ENCODE results near the gene CNTFR. TPM values are rescaled to one million over a fixed set of nuclear protein-coding genes. Genes with fewer than 3 reads are reported as not detected.

The CNTFR gene
- total and polyA plus RNA-seq, 2 experiments from 2014 or later: not detected

DNA sequence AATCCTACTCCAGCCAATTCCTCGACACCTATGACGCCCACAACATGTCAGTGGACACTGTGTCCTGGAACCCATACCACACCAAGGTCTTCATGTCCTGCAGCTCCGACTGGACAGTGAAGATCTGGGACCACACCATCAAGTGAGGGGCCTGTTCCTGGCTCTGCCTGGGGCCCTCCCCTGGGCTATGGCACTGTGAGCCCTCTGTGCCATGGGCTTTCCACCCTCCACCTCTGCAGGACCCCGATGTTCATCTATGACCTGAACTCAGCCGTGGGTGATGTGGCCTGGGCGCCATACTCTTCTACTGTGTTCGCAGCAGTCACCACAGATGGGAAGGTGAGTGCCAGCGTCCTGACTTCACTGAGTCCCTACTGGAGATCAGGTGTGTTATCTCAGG, 75.1 kb downstream of the CNTFR start:
- H3F3A ChIP-seq (ENCODE audit: insufficient read depth): no peaks in the 10 kb centered on the region
- H3K27me3 ChIP-seq (replicated peaks; ENCODE audit: insufficient read depth): peaks cover 20% of the 10 kb centered on the region
- in situ Hi-C loops (cut with MboI): loop anchor here (25.0 kb wide), 1 partner anchor 98 kb away; the partner anchor contains the start of genes DCTN3 and RPP25L
- no peaks in the 10 kb centered on the region for H4K20me1 ChIP-seq (ENCODE audit: insufficient read depth)
- H3K9me2 ChIP-seq (ENCODE audit: insufficient read depth): no peaks in the 10 kb centered on the region
- WGBS, 2 experiments (ENCODE audit: low coverage in 1 of 2, low lambda C conversion rate in 2 of 2, missing lambda C conversion rate in 2 of 2): 51 to 60% methylated on average over 8 of the region's 8 CpGs
- no peak overlapping the region for H3K9ac ChIP-seq
- H3K4me3 ChIP-seq: no peak overlapping the region
- no peaks in the 10 kb centered on the region for H3K79me2 ChIP-seq (ENCODE audit: insufficient read depth)
- no peak overlapping the region for H2AFZ ChIP-seq
- DNase-seq: no peak
- H3K4me2 ChIP-seq (ENCODE audit: unreplicated experiment): no peak overlapping the region
- H3K27ac ChIP-seq: no peak overlapping the region
- TF ChIP-seq EZH2phosphoT487 (IDR thresholded peaks at IDR 0.05; ENCODE audit: insufficient read depth, low read depth): no peak
- TF ChIP-seq EZH2 (IDR thresholded peaks at IDR 0.05; ENCODE audit: insufficient read depth, poor library complexity, severe bottlenecking): no peak
- no peaks in the 10 kb centered on the region for H3K9me3 ChIP-seq (ENCODE audit: low read depth)
- H3K4me1 ChIP-seq (ENCODE audit: insufficient read depth): no peaks in the 10 kb centered on the region
- H3K36me3 ChIP-seq (ENCODE audit: low read depth): no peaks in the 10 kb centered on the region

DNA sequence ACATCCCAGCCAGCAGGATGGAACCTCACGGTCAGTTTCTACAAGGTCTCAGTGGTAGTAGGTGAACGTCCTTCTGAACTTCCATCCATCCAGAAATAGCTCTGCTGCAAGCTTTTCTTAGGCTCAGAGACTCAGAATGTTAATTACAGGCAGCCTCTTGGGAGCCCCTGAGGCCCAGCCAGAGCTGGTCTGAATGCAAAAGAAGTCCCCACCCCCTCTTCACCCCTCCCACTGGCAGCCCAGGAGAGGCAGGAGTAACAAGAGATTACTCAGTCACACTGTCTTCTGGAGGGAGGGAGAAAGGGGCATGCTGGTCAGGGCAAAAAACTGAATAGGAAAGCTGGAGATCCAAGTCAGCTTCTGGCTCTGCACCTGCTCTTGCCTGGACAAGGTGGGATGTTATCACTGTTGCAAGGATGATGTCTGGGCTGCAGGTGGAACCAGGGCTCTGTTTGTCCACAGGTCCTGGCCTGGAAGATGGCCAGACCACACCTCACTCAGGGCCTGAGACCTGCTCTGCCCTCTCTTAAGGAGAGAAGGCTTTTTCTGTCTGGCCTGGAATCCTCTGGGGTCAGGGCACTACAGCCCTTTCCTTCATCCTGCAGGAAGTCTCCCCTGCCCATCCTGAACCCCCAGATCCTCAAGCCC, 75.8 kb downstream of the CNTFR start:
- H2AFZ ChIP-seq: no peak overlapping the region
- H3K9ac ChIP-seq: no peak overlapping the region
- H3K27me3 ChIP-seq (replicated peaks; ENCODE audit: insufficient read depth): peaks cover 27% of the 10 kb centered on the region
- H3K4me2 ChIP-seq (ENCODE audit: unreplicated experiment): no peak overlapping the region
- H3K79me2 ChIP-seq (ENCODE audit: insufficient read depth): no peaks in the 10 kb centered on the region
- H3K27ac ChIP-seq: no peak overlapping the region
- H3K36me3 ChIP-seq (ENCODE audit: low read depth): no peaks in the 10 kb centered on the region
- no peaks in the 10 kb centered on the region for H3K4me1 ChIP-seq (ENCODE audit: insufficient read depth)
- 37 to 43% methylated on average over 2 of the region's 2 CpGs for WGBS, 2 experiments (ENCODE audit: low coverage in 1 of 2, low lambda C conversion rate in 2 of 2, missing lambda C conversion rate in 2 of 2)
- in situ Hi-C loops (cut with MboI): loop anchor here (25.0 kb wide), 1 partner anchor 99 kb away; the partner anchor contains the start of genes DCTN3 and RPP25L
- TF ChIP-seq EZH2 (IDR thresholded peaks at IDR 0.05; ENCODE audit: insufficient read depth, poor library complexity, severe bottlenecking) (no peak), EZH2phosphoT487 (IDR thresholded peaks at IDR 0.05; ENCODE audit: insufficient read depth, low read depth) (no peak)
- H3K9me3 ChIP-seq (ENCODE audit: low read depth): no peaks in the 10 kb centered on the region
- no peaks in the 10 kb centered on the region for H4K20me1 ChIP-seq (ENCODE audit: insufficient read depth)
- no peaks in the 10 kb centered on the region for H3K9me2 ChIP-seq (ENCODE audit: insufficient read depth)
- no peaks in the 10 kb centered on the region for H3F3A ChIP-seq (ENCODE audit: insufficient read depth)
- peak; percentile 43 for DNase-seq
- H3K4me3 ChIP-seq: no peak overlapping the region

DNA sequence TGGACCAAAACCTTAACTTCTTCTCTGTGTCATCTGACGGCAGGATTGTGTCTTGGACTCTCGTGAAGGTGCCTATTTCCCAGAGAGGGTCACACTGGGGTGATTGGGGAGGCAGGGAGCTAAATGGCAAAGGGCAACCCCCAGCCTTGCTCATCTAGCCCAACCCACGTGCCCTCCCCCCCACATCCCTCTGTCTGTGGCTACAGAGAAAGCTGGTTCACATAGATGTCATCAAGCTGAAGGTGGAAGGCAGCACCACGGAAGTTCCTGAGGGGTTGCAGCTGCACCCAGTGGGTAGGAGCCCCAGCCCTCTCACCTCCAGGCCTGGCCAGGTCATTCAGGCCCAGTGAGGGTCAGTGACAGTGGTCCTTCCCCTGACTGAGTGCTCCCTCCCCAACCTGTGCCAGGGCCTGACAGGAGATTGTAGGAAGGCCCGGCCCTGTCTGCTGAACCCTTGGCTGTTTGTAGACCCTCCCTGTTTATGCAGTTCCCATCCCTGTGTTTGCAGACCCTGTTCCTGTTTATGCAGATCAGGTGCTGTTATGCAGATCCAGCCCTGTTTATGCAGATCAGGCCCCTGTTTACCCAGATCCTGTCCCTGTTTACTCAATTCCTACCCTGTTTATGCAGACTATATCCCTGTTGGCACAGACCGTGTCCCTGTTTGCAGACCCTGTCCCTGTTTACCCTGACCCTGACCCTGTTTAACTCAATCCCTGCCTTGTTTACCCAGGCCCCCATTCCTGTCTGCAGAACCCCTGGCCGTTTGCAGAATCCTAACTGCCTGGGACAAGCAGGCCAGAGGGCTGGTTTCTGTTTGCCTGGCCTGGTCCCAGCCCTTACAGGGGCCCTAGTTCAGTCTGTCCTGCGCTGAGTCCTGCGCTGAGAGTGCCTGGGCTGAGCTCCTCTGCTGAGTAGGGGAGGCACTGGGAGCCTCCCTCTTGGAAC, 77.1 kb downstream of the CNTFR start:
- Histone ChIP-seq H4K20me1 (ENCODE audit: insufficient read depth) (no peaks in the 10 kb centered on the region), H3K27me3 (replicated peaks; ENCODE audit: insufficient read depth) (peaks cover 31% of the 10 kb centered on the region), H3K4me1 (ENCODE audit: insufficient read depth) (no peaks in the 10 kb centered on the region), H3K9me2 (ENCODE audit: insufficient read depth) (no peaks in the 10 kb centered on the region), H3K4me3 (no peak overlapping the region), H3K9me3 (ENCODE audit: low read depth) (no peaks in the 10 kb centered on the region), H3K79me2 (ENCODE audit: insufficient read depth) (no peaks in the 10 kb centered on the region), H3K36me3 (ENCODE audit: low read depth) (no peaks in the 10 kb centered on the region), H2AFZ (no peak overlapping the region), H3K9ac (no peak overlapping the region), H3K4me2 (ENCODE audit: unreplicated experiment) (no peak overlapping the region), H3K27ac (no peak overlapping the region), H3F3A (ENCODE audit: insufficient read depth) (no peaks in the 10 kb centered on the region)
- in situ Hi-C loops (cut with MboI): loop anchor here (25.0 kb wide), 1 partner anchor 100 kb away; the partner anchor contains the start of genes DCTN3 and RPP25L
- DNase-seq: no peak
- TF ChIP-seq EZH2phosphoT487 (IDR thresholded peaks at IDR 0.05; ENCODE audit: insufficient read depth, low read depth) (no peak), EZH2 (IDR thresholded peaks at IDR 0.05; ENCODE audit: insufficient read depth, poor library complexity, severe bottlenecking) (no peak)
- WGBS, 2 experiments (ENCODE audit: low coverage in 1 of 2, low lambda C conversion rate in 2 of 2, missing lambda C conversion rate in 2 of 2): 25 to 29% methylated on average over 9 of the region's 9 CpGs
